Measurements from ENCODE around the gene KLRF1.

- no peak for TF ChIP-seq CTCF (IDR thresholded peaks at IDR 0.05; ENCODE audit: low read length)
- TF ChIP-seq EZH2 (optimal IDR thresholded peaks at IDR 0.05; ENCODE audit: low read depth, low read length): no peak
Observed at GRCh38 chr12:9848899-9849298, 21.6 kb downstream of the KLRF1 start.
